ENCODE measurements around the gene RNF220.

DNA sequence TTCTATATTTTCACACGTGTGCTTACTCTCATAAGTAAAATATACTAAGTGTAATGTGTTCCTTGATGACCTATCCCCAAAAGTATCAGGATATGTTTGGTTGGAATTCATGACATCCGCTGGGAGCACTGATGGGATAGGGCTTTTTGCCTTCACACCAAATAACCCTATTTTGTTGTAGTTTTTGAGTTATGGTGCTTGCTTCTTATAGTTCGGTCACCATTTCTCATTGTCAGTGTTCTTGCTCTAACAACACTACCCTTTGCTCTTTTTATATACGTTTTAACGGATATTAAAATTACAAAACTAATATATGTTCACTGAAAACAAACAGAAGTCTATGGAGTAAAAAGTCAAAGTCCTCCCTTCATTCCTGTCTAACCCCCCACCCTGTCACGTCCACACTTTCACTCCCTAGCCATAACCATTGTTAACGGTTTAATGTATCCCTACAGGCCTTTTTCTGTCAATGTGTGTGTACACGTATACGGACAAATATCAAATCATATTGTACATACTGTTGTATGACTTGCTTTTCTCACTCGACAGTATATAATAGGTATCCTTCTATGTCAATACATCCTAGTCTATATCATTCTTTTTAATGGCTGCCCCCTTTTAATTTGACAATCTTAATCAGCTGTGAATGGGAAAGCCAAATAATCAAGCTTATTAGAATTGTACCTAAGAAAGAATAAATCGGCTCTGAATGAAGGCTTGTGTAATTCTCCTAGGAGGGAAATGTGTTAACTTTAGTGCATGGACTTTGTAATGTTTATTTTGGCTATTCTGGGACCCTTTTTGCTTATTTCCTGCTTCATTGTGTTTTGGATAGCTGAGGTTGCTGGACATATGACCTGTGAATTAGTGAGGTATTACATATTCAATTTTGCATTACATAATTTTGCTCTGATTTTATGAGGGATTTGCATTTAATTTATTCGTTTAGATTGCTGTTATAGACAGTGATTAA is 3.5 kb upstream of the RNF220 start:
- TF ChIP-seq CTCF (IDR thresholded peaks at IDR 0.05) = no peak
- TF ChIP-seq NFIC (IDR thresholded peaks at IDR 0.05; ENCODE audit: borderline replicate concordance) = no peak
- TF ChIP-seq RCOR1 (IDR thresholded peaks at IDR 0.05; ENCODE audit: low read length) = no peak
- no peak for TF ChIP-seq USF2 (IDR thresholded peaks at IDR 0.05; ENCODE audit: borderline replicate concordance, low read depth, low read length)
- TF ChIP-seq TAF1 (IDR thresholded peaks at IDR 0.05; ENCODE audit: borderline replicate concordance, low read depth, low read length) = no peak
- TF ChIP-seq GABPA (IDR thresholded peaks at IDR 0.05; ENCODE audit: low read depth) = no peak
- no peak for TF ChIP-seq POLR2AphosphoS5 (IDR thresholded peaks at IDR 0.05; ENCODE audit: low read depth, low read length)
- TF ChIP-seq MXI1 (IDR thresholded peaks at IDR 0.05; ENCODE audit: low read depth, low read length) = no peak
- TF ChIP-seq RAD21 (IDR thresholded peaks at IDR 0.05; ENCODE audit: low read length) = no peak

All from SK-N-SH (cell line).